ENCODE data around the gene ZCCHC24. TPM values are rescaled to one million over a fixed set of nuclear protein-coding genes. Genes with fewer than 3 reads are reported as not detected.

The ZCCHC24 gene
- total RNA-seq, 6 experiments from 2014 or later = 33.2 to 40.3 (median 37.5) TPM

DNA sequence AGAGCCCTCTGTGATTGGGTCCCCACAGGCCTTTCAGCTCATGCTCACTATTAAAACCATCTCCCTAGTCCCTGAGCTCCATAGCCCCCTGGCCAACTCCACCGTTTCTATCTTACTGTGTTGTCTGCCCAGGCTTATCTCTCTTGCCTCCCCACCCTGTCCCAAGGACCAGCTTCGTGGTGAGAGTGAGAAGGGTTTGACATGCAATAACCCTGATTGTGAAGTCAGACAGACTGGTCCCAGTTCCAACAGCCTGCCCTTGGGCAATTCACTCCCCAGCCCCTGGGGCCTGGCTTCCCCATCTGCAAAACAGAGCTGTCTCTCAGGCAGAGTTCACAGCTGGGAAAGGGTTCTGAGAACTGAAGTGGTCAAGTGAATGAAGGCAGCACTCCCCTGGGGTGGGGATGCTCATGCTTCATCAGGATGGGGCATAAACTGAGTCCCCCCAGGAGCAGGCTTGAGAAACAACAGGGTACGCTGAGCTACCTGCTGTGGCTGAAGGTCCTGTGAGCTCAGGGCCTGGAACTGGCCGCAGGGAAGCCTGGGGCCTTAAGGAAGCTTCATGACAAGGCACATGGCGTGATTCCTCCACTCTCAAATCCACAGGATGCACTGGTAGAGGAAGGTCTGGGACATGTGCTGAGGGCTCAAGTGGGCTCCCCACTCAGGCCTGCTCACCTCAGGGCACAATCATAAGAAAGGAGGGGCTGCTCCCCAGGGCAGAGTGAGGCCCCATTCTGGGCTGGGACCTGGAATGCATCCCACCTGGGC lies 100.0 kb downstream of the ZCCHC24 start:
- H3K27ac Mint-ChIP-seq = no peak overlapping the region
- H3K4me1 Mint-ChIP-seq (ENCODE audit: low read depth) = peaks cover 19% of the 10 kb centered on the region
- H3K4me3 Mint-ChIP-seq = no peak overlapping the region
- TF ChIP-seq, protein P1, sequence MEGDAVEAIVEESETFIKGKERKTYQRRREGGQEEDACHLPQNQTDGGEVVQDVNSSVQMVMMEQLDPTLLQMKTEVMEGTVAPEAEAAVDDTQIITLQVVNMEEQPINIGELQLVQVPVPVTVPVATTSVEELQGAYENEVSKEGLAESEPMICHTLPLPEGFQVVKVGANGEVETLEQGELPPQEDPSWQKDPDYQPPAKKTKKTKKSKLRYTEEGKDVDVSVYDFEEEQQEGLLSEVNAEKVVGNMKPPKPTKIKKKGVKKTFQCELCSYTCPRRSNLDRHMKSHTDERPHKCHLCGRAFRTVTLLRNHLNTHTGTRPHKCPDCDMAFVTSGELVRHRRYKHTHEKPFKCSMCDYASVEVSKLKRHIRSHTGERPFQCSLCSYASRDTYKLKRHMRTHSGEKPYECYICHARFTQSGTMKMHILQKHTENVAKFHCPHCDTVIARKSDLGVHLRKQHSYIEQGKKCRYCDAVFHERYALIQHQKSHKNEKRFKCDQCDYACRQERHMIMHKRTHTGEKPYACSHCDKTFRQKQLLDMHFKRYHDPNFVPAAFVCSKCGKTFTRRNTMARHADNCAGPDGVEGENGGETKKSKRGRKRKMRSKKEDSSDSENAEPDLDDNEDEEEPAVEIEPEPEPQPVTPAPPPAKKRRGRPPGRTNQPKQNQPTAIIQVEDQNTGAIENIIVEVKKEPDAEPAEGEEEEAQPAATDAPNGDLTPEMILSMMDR (IDR thresholded peaks at IDR 0.05) = no peak
- H3K36me3 Mint-ChIP-seq (ENCODE audit: low read depth) = peaks cover 23% of the 10 kb centered on the region
- no peaks in the 10 kb centered on the region for H3K9me3 Mint-ChIP-seq
- H3K27me3 Mint-ChIP-seq (ENCODE audit: insufficient read depth) = peaks cover 4% of the 10 kb centered on the region
- no peak for DNase-seq

DNA sequence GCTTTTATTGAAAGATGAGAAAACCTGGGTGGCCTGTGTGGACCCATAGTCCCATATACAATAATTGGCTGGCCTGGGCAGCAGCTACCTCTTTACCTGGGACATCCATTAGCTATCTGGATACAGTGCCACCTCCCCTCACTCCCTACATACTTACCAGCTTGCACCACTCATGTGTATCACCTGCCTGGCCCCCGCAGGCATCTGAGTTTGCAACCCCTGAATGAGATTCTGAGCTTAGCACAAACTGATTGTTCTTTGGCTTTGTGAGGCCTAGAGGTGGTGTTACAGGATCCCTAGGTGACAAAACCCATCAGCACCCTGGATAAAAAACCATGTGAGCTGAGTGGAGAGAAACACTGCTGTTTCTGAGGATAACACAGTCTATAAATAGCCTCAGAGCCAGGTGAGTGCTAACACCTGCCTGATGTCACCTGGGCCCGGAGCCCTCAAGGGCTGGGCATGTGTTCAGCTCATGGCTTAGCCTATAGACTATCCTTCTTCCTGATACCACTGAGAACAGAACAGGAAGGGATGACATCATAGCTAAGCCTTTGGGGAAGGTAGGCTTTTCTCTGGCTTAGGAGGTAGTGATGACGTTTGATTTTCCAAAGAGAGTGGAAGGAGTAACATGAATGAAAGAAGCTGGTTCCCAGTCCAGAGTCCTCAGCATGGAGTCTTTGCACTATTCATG lies 100.8 kb downstream of the ZCCHC24 start:
- H3K9me3 Mint-ChIP-seq = no peaks in the 10 kb centered on the region
- H3K27me3 Mint-ChIP-seq (ENCODE audit: insufficient read depth) = peaks cover 3% of the 10 kb centered on the region
- H3K27ac Mint-ChIP-seq = no peak overlapping the region
- no peak for DNase-seq
- TF ChIP-seq, protein P1 (IDR thresholded peaks at IDR 0.05) = no peak
- peaks cover 16% of the 10 kb centered on the region for H3K36me3 Mint-ChIP-seq (ENCODE audit: low read depth)
- no peak overlapping the region for H3K4me3 Mint-ChIP-seq
- H3K4me1 Mint-ChIP-seq (ENCODE audit: low read depth) = peaks cover 17% of the 10 kb centered on the region

DNA sequence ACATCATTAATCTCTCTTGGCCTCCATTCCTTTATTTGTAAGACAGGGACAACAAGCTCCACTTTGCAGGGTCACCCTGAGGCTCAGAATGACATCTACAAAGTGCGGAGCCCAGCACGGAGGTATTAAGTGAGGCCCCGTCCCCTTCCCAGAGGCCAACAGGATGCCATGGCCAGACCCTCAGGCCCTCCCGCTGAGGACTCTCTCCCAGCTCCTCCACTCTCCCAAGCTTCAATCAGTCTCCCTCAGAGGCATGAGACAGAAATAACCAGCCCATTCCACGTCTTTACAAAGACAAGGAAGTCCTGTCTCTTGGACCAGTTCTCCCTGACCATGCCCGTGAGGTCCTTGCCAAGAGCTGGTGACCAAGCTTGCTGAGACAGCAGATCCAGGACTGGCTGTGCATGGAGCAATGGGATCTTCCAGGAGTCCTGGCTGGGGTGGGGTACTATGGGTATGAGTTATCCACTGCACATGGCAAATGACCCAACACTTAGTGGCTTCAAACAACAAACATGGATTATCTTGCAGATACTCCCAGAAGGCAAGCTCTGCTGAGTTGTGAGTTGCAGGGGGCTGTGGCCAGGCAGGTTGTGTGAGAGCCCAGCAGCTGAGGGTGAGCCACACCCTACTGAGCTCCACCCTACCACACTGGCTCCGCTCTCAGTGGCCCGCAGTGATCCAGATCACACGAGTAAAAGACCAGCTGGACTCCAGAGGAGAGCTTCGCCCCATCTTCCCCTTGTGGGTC lies 102.4 kb downstream of the ZCCHC24 start:
- Mint-ChIP-seq H3K9me3 (no peaks in the 10 kb centered on the region), H3K27ac (no peak overlapping the region), H3K4me3 (no peak overlapping the region), H3K4me1 (ENCODE audit: low read depth) (peaks cover 8% of the 10 kb centered on the region), H3K27me3 (ENCODE audit: insufficient read depth) (no peaks in the 10 kb centered on the region), H3K36me3 (ENCODE audit: low read depth) (no peaks in the 10 kb centered on the region)
- no peak for DNase-seq
- TF ChIP-seq, protein P1 (IDR thresholded peaks at IDR 0.05) = no peak

DNA sequence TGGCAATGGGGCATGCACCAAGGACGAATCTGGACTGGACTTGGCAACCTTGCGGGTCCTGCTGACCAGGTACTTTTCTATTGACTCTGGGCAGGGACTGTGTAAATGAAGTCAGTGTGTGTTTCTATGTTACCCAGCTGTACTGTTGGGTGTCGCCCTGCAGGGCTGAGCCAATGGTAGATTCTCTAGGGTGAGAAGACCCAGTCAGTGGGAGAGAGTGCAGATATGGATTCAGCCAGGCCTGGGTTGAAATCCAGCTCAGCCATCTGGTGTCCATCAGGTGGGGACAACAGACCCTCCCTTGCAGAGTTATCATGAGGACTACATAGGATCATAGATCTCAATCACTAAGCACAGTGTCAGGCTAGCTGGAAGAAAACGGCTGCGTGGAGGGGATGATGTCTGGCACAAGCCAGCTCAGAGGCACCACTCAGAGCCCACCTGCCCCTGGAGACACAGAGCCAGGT lies 103.1 kb downstream of the ZCCHC24 start:
- no peak for DNase-seq
- H3K27me3 Mint-ChIP-seq (ENCODE audit: insufficient read depth) = no peaks in the 10 kb centered on the region; the same call in 1 of the 2 replicates
- H3K4me3 Mint-ChIP-seq = no peak overlapping the region
- peaks cover 8% of the 10 kb centered on the region for H3K4me1 Mint-ChIP-seq (ENCODE audit: low read depth)
- TF ChIP-seq, protein P1 (IDR thresholded peaks at IDR 0.05) = no peak
- peaks cover under 1% of the 10 kb centered on the region; the same call in 1 of the 2 replicates for H3K36me3 Mint-ChIP-seq (ENCODE audit: low read depth)
- no peak overlapping the region for H3K27ac Mint-ChIP-seq
- peaks cover 4% of the 10 kb centered on the region for H3K9me3 Mint-ChIP-seq

DNA sequence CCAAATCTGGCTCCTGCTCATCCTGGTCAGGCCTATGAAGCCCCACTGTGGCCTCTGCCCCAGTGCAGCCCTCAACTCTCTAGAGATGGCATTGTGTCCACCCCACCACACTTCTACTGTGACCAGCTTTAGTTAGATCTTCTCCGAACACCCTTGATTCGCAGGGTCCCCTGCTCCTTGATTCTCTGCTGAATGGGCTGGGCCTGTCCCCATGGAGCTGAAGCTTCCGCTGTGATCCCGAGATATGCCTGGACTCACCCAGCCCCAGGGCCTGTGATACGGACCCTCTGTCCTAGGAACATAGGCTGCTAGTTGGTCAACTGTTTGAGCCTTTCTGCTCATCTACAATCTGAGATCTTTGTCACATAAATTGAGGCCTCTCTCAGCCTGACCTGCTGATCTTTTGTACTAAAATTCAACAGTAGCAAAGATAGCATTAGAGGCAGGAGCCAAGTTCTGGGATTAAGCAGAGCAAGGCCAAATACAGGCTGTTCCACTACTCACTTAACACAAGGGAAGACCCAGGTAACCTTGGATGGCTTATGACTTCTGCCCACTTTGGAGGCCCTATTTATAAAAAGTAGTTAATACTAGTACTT lies 104.7 kb downstream of the ZCCHC24 start:
- H3K9me3 Mint-ChIP-seq = peaks cover 9% of the 10 kb centered on the region
- H3K4me3 Mint-ChIP-seq = no peak overlapping the region
- peaks cover 6% of the 10 kb centered on the region; the same call in 1 of the 2 replicates for H3K36me3 Mint-ChIP-seq (ENCODE audit: low read depth)
- peaks cover 8% of the 10 kb centered on the region for H3K4me1 Mint-ChIP-seq (ENCODE audit: low read depth)
- H3K27me3 Mint-ChIP-seq (ENCODE audit: insufficient read depth) = no peaks in the 10 kb centered on the region; the same call in 1 of the 2 replicates
- no peak for DNase-seq
- TF ChIP-seq, protein P1 (IDR thresholded peaks at IDR 0.05) = no peak
- no peak overlapping the region for H3K27ac Mint-ChIP-seq

Measured in HFFc6 (cell line).